ENCODE results near the gene MT4.
A peak's percentile ranks its signal among the peaks of the same experiment; 100 is the strongest.

Gene MT4

GRCh38 chr16:56519459-56520250 lies 45.2 kb upstream of the MT4 start, which contains the start of gene BBS2:
Gene BBS2 (minus strand): TSS chr16:56520024. CDS start chr16:56519862, 162 bp downstream.
- TF ChIP-seq YY1 (IDR thresholded peaks at IDR 0.05; ENCODE audit: low read depth) (peak; percentile 50; the same call in 1 of the 2 replicates), FOXM1 (IDR thresholded peaks at IDR 0.05; ENCODE audit: borderline replicate concordance, low read depth) (no peak), REST (IDR thresholded peaks at IDR 0.05; ENCODE audit: low read depth) (no peak), MAX (IDR thresholded peaks at IDR 0.05) (peak; percentile 63), CREB1 (IDR thresholded peaks at IDR 0.05; ENCODE audit: low read depth) (no peak), ZBTB7A (IDR thresholded peaks at IDR 0.05; ENCODE audit: low read depth) (no peak), RAD21 (IDR thresholded peaks at IDR 0.05; ENCODE audit: low read depth) (no peak), TCF12 (IDR thresholded peaks at IDR 0.05; ENCODE audit: low read depth) (no peak), NFIC (IDR thresholded peaks at IDR 0.05) (no peak), EGR1 (IDR thresholded peaks at IDR 0.05) (no peak), TAF1 (IDR thresholded peaks at IDR 0.05; ENCODE audit: low read depth) (peak; percentile 72), EP300 (IDR thresholded peaks at IDR 0.05; ENCODE audit: borderline replicate concordance) (no peak), TEAD4 (IDR thresholded peaks at IDR 0.05) (no peak), USF1 (IDR thresholded peaks at IDR 0.05) (no peak), CEBPB (IDR thresholded peaks at IDR 0.05) (no peak)

GRCh38 chr16:56520251-56520577 lies 44.7 kb upstream of the MT4 start:
- no peak for TF ChIP-seq USF1 (IDR thresholded peaks at IDR 0.05)
- no peak for TF ChIP-seq MAX (IDR thresholded peaks at IDR 0.05)
- TF ChIP-seq CEBPB (IDR thresholded peaks at IDR 0.05) = no peak
- TF ChIP-seq EGR1 (IDR thresholded peaks at IDR 0.05) = no peak
- TF ChIP-seq RAD21 (IDR thresholded peaks at IDR 0.05; ENCODE audit: low read depth) = no peak
- no peak for TF ChIP-seq EP300 (IDR thresholded peaks at IDR 0.05; ENCODE audit: borderline replicate concordance)
- TF ChIP-seq NFIC (IDR thresholded peaks at IDR 0.05) = no peak

- TF ChIP-seq EP300 (IDR thresholded peaks at IDR 0.05; ENCODE audit: borderline replicate concordance) = no peak
- TF ChIP-seq NFIC (IDR thresholded peaks at IDR 0.05) = no peak
- no peak for TF ChIP-seq TEAD4 (IDR thresholded peaks at IDR 0.05)
- no peak for TF ChIP-seq FOXM1 (IDR thresholded peaks at IDR 0.05; ENCODE audit: borderline replicate concordance, low read depth)
- no peak for TF ChIP-seq TCF12 (IDR thresholded peaks at IDR 0.05; ENCODE audit: low read depth)
- TF ChIP-seq YY1 (IDR thresholded peaks at IDR 0.05; ENCODE audit: low read depth) = no peak
- TF ChIP-seq REST (IDR thresholded peaks at IDR 0.05; ENCODE audit: low read depth) = no peak
- TF ChIP-seq CREB1 (IDR thresholded peaks at IDR 0.05; ENCODE audit: low read depth) = no peak
- TF ChIP-seq TAF1 (IDR thresholded peaks at IDR 0.05; ENCODE audit: low read depth) = no peak
- no peak for TF ChIP-seq USF1 (IDR thresholded peaks at IDR 0.05)
These were observed 39.6 kb upstream of the MT4 start for GRCh38 chr16:56525236-56525635.

- no peak for TF ChIP-seq CREB1 (IDR thresholded peaks at IDR 0.05; ENCODE audit: low read depth)
- TF ChIP-seq YY1 (IDR thresholded peaks at IDR 0.05; ENCODE audit: low read depth) = no peak
- peak; percentile 43; the same call in 1 of the 2 replicates for TF ChIP-seq TEAD4 (IDR thresholded peaks at IDR 0.05)
These were observed 34.0 kb upstream of the MT4 start for GRCh38 chr16:56530872-56531271.

GRCh38 chr16:56532714-56533113 lies 32.2 kb upstream of the MT4 start:
- TF ChIP-seq MAX (IDR thresholded peaks at IDR 0.05) (0 out of 2 replicates have a peak, but pooled peaks have one; percentile 24), EGR1 (IDR thresholded peaks at IDR 0.05) (no peak)
